Heart left ventricle (tissue), 16 donors: ENCODE results near the gene MATN1. TPM values are rescaled to one million over a fixed set of nuclear protein-coding genes. Genes with fewer than 3 reads are reported as not detected.

Experiments
- ATAC-seq, 4 donors: fragments of 200-7000 bp; cut with Tn5 transposase; one replicate each; pipeline ENCODE4 v1.9.1; 2020 to 2022; ENCODE audit warnings: moderate library complexity in 4 of 4, mild to moderate bottlenecking in 3 of 4, moderate number of reproducible peaks in 1 of 4
- DNase-seq, 5 donors: peaks; one replicate each; pipeline ENCODE4 v3.0.0-alpha.2; 2020
- H3K27ac ChIP-seq, 12 donors: fragments of 200-600 bp; sonication (generic) in 4 of 12; one replicate each; pipeline versions ENCODE4 v1.5.0 to v1.8.0; 2016 to 2022; ENCODE audit warnings: mild to moderate bottlenecking in 2 of 12
- H3K27me3 ChIP-seq, 9 donors: fragments of 200-600 bp; sonication (generic) in 2 of 9; one replicate each; pipeline versions ENCODE4 v1.5.1 to v1.8.0; 2016 to 2022; ENCODE audit warnings: mild to moderate bottlenecking in 3 of 9
- H3K36me3 ChIP-seq, 9 donors: fragments of 200-600 bp; sonication (generic) in 2 of 9; one replicate each; pipeline versions ENCODE4 v1.5.0 to v1.8.0; 2018 to 2022; ENCODE audit warnings: mild to moderate bottlenecking in 2 of 9
- H3K4me1 ChIP-seq, 12 donors: fragments of 200-600 bp; sonication (generic) in 4 of 12; one replicate each; pipeline versions ENCODE4 v1.5.0 to v1.8.0; 2016 to 2022; ENCODE audit warnings: mild to moderate bottlenecking in 3 of 12
- H3K4me3 ChIP-seq, 12 donors: fragments of 200-600 bp; sonication (generic) in 4 of 12; one replicate each; pipeline versions ENCODE4 v1.5.0 to v1.8.0; 2017 to 2022; ENCODE audit warnings: mild to moderate bottlenecking in 9 of 12, moderate library complexity in 4 of 12
- H3K9me3 ChIP-seq, 12 donors: fragments of 200-600 bp; sonication (generic) in 4 of 12; one replicate each; pipeline versions ENCODE4 v1.5.0 to v1.8.0; 2016 to 2022; ENCODE audit warnings: mild to moderate bottlenecking in 1 of 12
- POLR2A ChIP-seq, 2 donors: fragments of 450-650 bp; IDR thresholded peaks; one replicate each; pipeline ENCODE4 v1.6.1; 2017; ENCODE audit warnings: antibody characterized with exemption in 2 of 2, mild to moderate bottlenecking in 2 of 2, moderate library complexity in 2 of 2
- WGBS, 4 donors: extraction: QIAGEN DNeasy Blood & Tissue Kit in 2 of 4; methylation state at CpG; one replicate each; pipeline versions ENCODE4 v1.1.5 to v1.1.7; 2013 to 2018; 5-methylcytosine and 5-hydroxymethylcytosine counted together
- intact Hi-C, 10 donors: fragments of 100-400 bp; cut with DNase I; formaldehyde crosslinking; loops; one replicate each; pipeline versions ENCODE4 v1.11.1 to v1.14.2; 2022
- polyA plus RNA-seq, 2 donors: library from polyadenylated mRNA; stranded (reverse); fragments of 200-250 nt; gene quantifications; one replicate each; pipeline ENCODE4 v1.2.3, GENCODE V29; 2013
- total RNA-seq, 9 donors: library from RNA; depleted of rRNA in 2 of 9; stranded (reverse); fragments of >200 nt in 2 of 9; fragmentation: NEBNext Ultra II Directional in 3 of 9; extraction: Animal tissue kit (Norgen Biotek cat#: 25700) in 3 of 9; gene quantifications; one replicate each; pipeline versions ENCODE4 v1.1.0 to v1.2.4, GENCODE V29; 2016 to 2023
- TF ChIP-seq, protein P1 (sequence below), 12 donors: fragments of 200-600 bp; sonication (generic) in 4 of 12; IDR thresholded peaks; one replicate each; pipeline versions ENCODE4 v1.5.0 to v1.8.0; 2018 to 2022; ENCODE audit warnings: antibody characterized with exemption in 12 of 12, mild to moderate bottlenecking in 5 of 12
- donor health status: ischemic (EF 13 %, LVEDD 7.1; RV severe dilation, severe dysfunction).
- donor health status: healthy with polysubstance abuse.
- donor health status: DM: no; HTN: yes; CAD: no.
- donor health status: DM: no; HTN: no; CAD: no.
- donor health status: ischemic (EF 25% LVEDD 6.9; RV normal size, moderate dysfunction).
- donor health status: ischemic (EF 25% LVEDD 5.7; RV mildly dilated, moderate dysfunction).
- donor health status: healthy.
- donor health status: DM: yes; HTN: yes; CAD: no.
- donor health status: ischemic (EF 35%, LVEDD 5.7; RV mildly dilated, moderate dysfunction).
- donor health status: nonischemic (EF 11% LVEDD 7.7; RV severe dilation, severe dysfunction).
- donor health status: DM: yes; HTN: yes; CAD: no.
- donor health status: PGD.
- donor health status: ischemic (EF 29% LVEDD 5.4; RV normal size, mild dysfunction).
- donor health status: nonischemic (EF 23%, LVEDD 6.1; RV moderate dilation, normal function).

Gene MATN1
- total and polyA plus RNA-seq, 11 donors = 0.67 TPM; not detected in 10

DNA sequence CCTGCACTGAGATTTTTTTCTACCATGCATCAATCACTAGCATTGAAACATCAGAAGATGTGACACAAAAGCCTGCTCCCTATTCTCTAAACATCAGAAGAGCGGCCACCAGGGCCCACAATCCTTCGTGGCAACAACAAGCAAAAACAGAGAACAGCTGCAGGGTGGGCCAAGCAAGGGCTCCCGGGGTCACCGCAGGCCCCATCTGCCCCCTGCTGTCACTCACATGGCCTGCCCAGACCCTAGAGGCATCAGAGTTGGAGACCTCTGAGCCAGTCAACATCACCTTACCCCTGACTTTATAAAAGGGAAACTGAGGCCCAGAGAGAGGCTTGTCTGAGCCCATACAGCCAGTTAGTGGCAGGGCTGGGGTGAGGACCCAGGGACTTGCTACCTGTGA is 32.4 kb upstream of the MATN1 start:
- Histone ChIP-seq H3K9me3 (no peaks in the 10 kb centered on the region), H3K4me1 (peaks cover 0 to 87% (median 12%) of the 10 kb centered on the region in 12 donors), H3K4me3 (peak overlapping the region in 8 of 12 donors; percentile 14 to 64 (median 46)), H3K36me3 (peaks cover 0 to 21% (median 0%) of the 10 kb centered on the region in 9 donors), H3K27me3 (peaks cover 0 to 24% (median 0%) of the 10 kb centered on the region in 9 donors), H3K27ac (peak overlapping the region in 4 of 12 donors; percentile 16 to 95 (median 24))
- DNase-seq = no peak
- ATAC-seq = no peak
- WGBS, 4 donors = 75 to 94% (median 90%) methylated on average over 2 to 4 of the region's 4 CpGs
- intact Hi-C loops = no loop called here
- no peak for TF ChIP-seq POLR2A (IDR thresholded peaks at IDR 0.05)
- TF ChIP-seq, protein P1, sequence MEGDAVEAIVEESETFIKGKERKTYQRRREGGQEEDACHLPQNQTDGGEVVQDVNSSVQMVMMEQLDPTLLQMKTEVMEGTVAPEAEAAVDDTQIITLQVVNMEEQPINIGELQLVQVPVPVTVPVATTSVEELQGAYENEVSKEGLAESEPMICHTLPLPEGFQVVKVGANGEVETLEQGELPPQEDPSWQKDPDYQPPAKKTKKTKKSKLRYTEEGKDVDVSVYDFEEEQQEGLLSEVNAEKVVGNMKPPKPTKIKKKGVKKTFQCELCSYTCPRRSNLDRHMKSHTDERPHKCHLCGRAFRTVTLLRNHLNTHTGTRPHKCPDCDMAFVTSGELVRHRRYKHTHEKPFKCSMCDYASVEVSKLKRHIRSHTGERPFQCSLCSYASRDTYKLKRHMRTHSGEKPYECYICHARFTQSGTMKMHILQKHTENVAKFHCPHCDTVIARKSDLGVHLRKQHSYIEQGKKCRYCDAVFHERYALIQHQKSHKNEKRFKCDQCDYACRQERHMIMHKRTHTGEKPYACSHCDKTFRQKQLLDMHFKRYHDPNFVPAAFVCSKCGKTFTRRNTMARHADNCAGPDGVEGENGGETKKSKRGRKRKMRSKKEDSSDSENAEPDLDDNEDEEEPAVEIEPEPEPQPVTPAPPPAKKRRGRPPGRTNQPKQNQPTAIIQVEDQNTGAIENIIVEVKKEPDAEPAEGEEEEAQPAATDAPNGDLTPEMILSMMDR (IDR thresholded peaks at IDR 0.05) = no peak

DNA sequence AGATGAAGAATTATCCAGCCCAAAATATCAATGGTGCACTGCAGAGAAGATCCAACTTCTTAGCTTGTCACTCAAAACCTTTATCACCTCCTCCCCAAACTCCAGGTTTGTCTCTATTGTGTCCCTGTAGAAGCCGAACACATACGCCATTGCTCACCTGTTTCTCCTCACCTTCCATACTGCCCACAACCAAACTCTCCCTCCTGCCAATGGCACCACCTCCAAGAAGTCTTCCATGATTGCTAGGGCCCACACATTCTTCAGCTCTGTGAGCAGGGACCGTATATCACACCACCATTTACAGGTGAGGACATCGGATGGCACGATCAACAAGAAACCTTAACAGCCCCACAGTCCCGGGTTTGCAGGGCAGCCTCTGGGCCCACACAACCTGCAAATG is 31.9 kb upstream of the MATN1 start:
- 93 to 97% (median 95%) methylated on average over 6 of the region's 6 CpGs for WGBS, 4 donors
- DNase-seq (no peak), ATAC-seq (no peak)
- Histone ChIP-seq H3K9me3 (no peaks in the 10 kb centered on the region), H3K27me3 (peaks cover 0 to 27% (median 0%) of the 10 kb centered on the region in 9 donors), H3K4me1 (peaks cover 0 to 87% (median 12%) of the 10 kb centered on the region in 12 donors), H3K27ac (peak overlapping the region in 2 of 12 donors; percentile 22 to 95), H3K36me3 (peaks cover 0 to 22% (median 0%) of the 10 kb centered on the region in 9 donors), H3K4me3 (peak overlapping the region in 5 of 12 donors; percentile 25 to 64 (median 52))
- intact Hi-C loops = no loop called here
- TF ChIP-seq POLR2A (IDR thresholded peaks at IDR 0.05) = no peak
- TF ChIP-seq, protein P1 (IDR thresholded peaks at IDR 0.05) = no peak

DNA sequence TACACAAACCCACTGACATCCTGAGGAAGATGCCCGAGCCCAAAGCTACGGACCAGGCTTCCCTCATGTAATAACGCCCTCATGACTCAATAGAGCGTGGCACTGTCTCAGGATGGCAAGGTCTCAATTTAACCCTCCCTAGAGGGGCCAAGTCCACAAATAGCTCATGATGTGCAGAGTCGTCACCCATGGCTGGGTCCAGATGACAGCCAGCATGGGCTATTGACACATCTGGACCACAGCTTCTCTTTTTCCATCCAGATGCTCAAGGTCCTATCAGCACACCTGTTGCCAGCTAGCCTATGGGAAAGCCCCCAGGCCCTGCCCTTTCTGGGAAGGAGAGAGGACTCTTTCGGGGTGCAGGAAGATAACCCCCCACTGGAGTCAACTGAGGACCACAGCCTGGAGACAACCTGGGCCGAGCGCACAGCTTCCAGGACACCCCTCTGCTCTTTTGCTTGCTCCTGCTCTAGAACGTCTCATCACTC is 31.3 kb upstream of the MATN1 start:
- TF ChIP-seq POLR2A (IDR thresholded peaks at IDR 0.05) = no peak
- TF ChIP-seq, protein P1 (IDR thresholded peaks at IDR 0.05) = no peak
- intact Hi-C loops = no loop called here
- no peaks in the 10 kb centered on the region for H3K9me3 ChIP-seq
- peaks cover 0 to 27% (median 0%) of the 10 kb centered on the region in 9 donors for H3K27me3 ChIP-seq
- peaks cover 0 to 26% (median 0%) of the 10 kb centered on the region in 9 donors for H3K36me3 ChIP-seq
- peak in 1 of 4 donors; percentile 37 for ATAC-seq
- no peak for DNase-seq
- peak overlapping the region in 2 of 12 donors; percentile 55 to 64 for H3K4me3 ChIP-seq
- 71 to 90% (median 81%) methylated on average over 6 to 9 of the region's 9 CpGs for WGBS, 4 donors
- peak overlapping the region in 1 of 12 donors; percentile 95 for H3K27ac ChIP-seq
- H3K4me1 ChIP-seq = peaks cover 0 to 90% (median 12%) of the 10 kb centered on the region in 12 donors

DNA sequence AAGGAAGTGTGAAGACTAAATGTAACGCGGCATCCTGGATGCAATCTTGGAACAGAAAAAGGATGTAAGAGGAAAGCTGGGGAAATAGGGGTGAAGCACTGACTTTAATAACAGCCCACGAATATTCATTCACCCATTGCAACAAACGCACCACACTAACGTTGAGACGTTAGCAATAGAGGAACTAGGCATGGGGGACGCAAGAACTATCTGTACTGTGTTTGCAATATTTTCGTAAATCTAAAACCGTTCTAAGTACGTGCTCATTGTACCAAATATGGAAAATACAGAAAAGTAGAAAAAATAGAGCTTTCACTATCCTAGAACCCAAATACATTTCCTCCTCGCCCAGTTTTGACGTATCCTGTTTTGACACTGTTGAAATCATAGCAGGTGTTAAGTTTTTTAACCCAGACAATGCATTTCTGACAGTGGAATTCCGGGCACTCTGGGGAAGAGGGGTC is 30.3 kb upstream of the MATN1 start:
- H3K4me1 ChIP-seq = peaks cover 0 to 90% (median 12%) of the 10 kb centered on the region in 12 donors
- peaks cover 0 to 32% (median 0%) of the 10 kb centered on the region in 9 donors for H3K36me3 ChIP-seq
- peaks cover 0 to 27% (median 0%) of the 10 kb centered on the region in 9 donors for H3K27me3 ChIP-seq
- TF ChIP-seq POLR2A (IDR thresholded peaks at IDR 0.05) = no peak
- TF ChIP-seq, protein P1 (IDR thresholded peaks at IDR 0.05) = no peak
- no peaks in the 10 kb centered on the region for H3K9me3 ChIP-seq
- intact Hi-C loops = no loop called here
- DNase-seq (no peak), ATAC-seq (peak in 1 of 4 donors; percentile 15)
- H3K4me3 ChIP-seq = peak overlapping the region in 1 of 12 donors; percentile 64
- peak overlapping the region in 1 of 12 donors; percentile 95 for H3K27ac ChIP-seq
- WGBS, 4 donors = 64 to 73% (median 67%) methylated on average over 13 of the region's 13 CpGs
